Left lung (tissue), 10 donors: ENCODE measurements around the gene PTCD1. TPM values are rescaled to one million over a fixed set of nuclear protein-coding genes. Genes with fewer than 3 reads are reported as not detected.
"Not testable (repeated sequence)": the region's sequence is repeated elsewhere in the genome, so short reads cannot be mapped to it uniquely, and the experiment has no call there.

Experiments
- ATAC-seq: fragments of 200-7000 bp; cut with Tn5 transposase; one replicate; pipeline ENCODE4 v1.9.1; 2020; ENCODE audit warnings: moderate library complexity
- DNase-seq, 4 donors: peaks; one replicate each; pipeline ENCODE4 v3.0.0-alpha.2; 2013 to 2020
- H3K27ac ChIP-seq, 2 donors: fragments of 200-600 bp; sonication (generic) in 1 of 2; one replicate each; pipeline versions ENCODE4 v1.5.0 to v1.8.0; 2020 to 2021
- H3K27me3 ChIP-seq, 2 donors: fragments of 200-600 bp; sonication (generic) in 1 of 2; one replicate each; pipeline versions ENCODE4 v1.5.0 to v1.8.0; 2020 to 2021
- H3K36me3 ChIP-seq, 2 donors: fragments of 200-600 bp; sonication (generic) in 1 of 2; one replicate each; pipeline versions ENCODE4 v1.5.0 to v1.8.0; 2020 to 2021
- H3K4me1 ChIP-seq, 2 donors: fragments of 200-600 bp; one replicate each; pipeline ENCODE4 v1.8.0; 2021
- H3K4me3 ChIP-seq, 2 donors: fragments of 200-600 bp; sonication (generic) in 1 of 2; one replicate each; pipeline versions ENCODE4 v1.5.0 to v1.8.0; 2020 to 2021; ENCODE audit warnings: mild to moderate bottlenecking in 1 of 2
- H3K9me3 ChIP-seq, 2 donors: fragments of 200-600 bp; sonication (generic) in 1 of 2; one replicate each; pipeline versions ENCODE4 v1.5.0 to v1.8.0; 2020 to 2021
- CTCF ChIP-seq, 2 donors: fragments of 200-600 bp; sonication (generic) in 1 of 2; IDR thresholded peaks; one replicate each; pipeline versions ENCODE4 v1.5.0 to v1.8.0; 2021; ENCODE audit warnings: antibody characterized with exemption in 2 of 2
- intact Hi-C, 2 donors: fragments of 100-400 bp; cut with DNase I; formaldehyde crosslinking; loops; one replicate each; pipeline versions ENCODE4 v1.11.2 to v1.14.2; 2022
- polyA plus RNA-seq, 6 donors: library from polyadenylated mRNA; unstranded; fragments of 120-200 nt; gene quantifications; one replicate each; pipeline ENCODE4 v1.2.1, GENCODE V29; 2013; ENCODE audit not compliant: insufficient read length in 6 of 6
- total RNA-seq, 2 donors: library from RNA; stranded (reverse); fragmentation: NEBNext Ultra II Directional; extraction: Animal tissue kit (Norgen Biotek cat#: 25700); gene quantifications; one replicate each; pipeline ENCODE4 v1.2.1, GENCODE V29; 2021
- donor health status: DM: no; HTN: yes; CAD: no.
- donor health status: DM: no; HTN: no; CAD: no.

The PTCD1 gene
- total and polyA plus RNA-seq, 8 donors = 3.5 to 8.2 (median 7.0) TPM

GRCh38 chr7:99392046-99392445, 46.6 kb downstream of the PTCD1 start:
- ATAC-seq (no peak), DNase-seq (peak in 1 of 4 donors; percentile 49)
- intact Hi-C loops = no loop called here
- Histone ChIP-seq H3K4me3 (peak overlapping the region in 1 of 2 donors; percentile 38), H3K27ac (peak overlapping the region in 1 of 2 donors; percentile 67), H3K4me1 (peaks cover 16 to 37% of the 10 kb centered on the region in 2 donors), H3K27me3 (no peaks in the 10 kb centered on the region), H3K36me3 (peaks cover 0 to 100% of the 10 kb centered on the region in 2 donors), H3K9me3 (no peaks in the 10 kb centered on the region)
- no peak for TF ChIP-seq CTCF (IDR thresholded peaks at IDR 0.05)

DNA sequence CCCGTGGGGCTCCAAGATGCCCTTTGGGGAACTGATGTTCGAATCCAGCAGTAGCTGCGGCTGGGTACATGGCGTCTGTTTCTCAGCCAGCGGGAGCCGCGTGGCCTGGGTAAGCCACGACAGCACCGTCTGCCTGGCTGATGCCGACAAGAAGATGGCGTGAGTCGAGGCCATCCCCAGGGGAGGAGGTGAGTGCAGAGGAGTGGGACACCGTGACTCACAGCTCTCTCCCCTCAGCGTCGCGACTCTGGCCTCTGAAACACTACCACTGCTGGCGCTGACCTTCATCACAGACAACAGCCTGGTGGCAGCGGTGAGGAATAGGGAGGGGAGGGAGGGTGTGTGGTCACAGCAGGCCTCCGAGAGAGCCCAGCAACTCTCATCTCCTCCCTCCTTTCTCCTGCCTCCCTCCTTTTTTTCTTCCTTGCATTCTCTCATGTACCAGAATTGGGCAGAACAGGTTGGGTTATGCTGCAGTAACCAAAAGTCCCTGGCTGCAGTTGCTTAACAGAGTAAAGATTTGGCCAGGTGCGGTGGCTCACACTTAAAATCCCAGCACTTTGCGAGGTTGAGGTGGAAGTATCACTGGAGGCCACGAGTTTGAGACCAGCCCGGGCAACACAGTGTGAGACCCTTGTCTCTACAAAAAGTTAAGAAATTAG, 47.5 kb downstream of the PTCD1 start:
- ATAC-seq (no peak), DNase-seq (peak in 1 of 4 donors; percentile 73)
- TF ChIP-seq CTCF (IDR thresholded peaks at IDR 0.05) = no peak
- Histone ChIP-seq H3K9me3 (no peaks in the 10 kb centered on the region), H3K4me3 (no peak overlapping the region), H3K4me1 (peaks cover 16 to 38% of the 10 kb centered on the region in 2 donors), H3K27me3 (no peaks in the 10 kb centered on the region), H3K27ac (no peak overlapping the region), H3K36me3 (peaks cover 0 to 100% of the 10 kb centered on the region in 2 donors)
- intact Hi-C loops = no loop called here

- H3K36me3 ChIP-seq = peaks cover 0 to 96% of the 10 kb centered on the region in 2 donors
- H3K27me3 ChIP-seq = no peaks in the 10 kb centered on the region
- no peak overlapping the region for H3K27ac ChIP-seq
- no peaks in the 10 kb centered on the region for H3K9me3 ChIP-seq
- intact Hi-C loops = no loop called here
- H3K4me3 ChIP-seq = no peak overlapping the region
- no peak for TF ChIP-seq CTCF (IDR thresholded peaks at IDR 0.05)
- peaks cover 16 to 49% of the 10 kb centered on the region in 2 donors for H3K4me1 ChIP-seq
- DNase-seq (peak in 1 of 4 donors; percentile 74), ATAC-seq (no peak)
These were observed 48.8 kb downstream of the PTCD1 start for GRCh38 chr7:99389772-99390171.

DNA sequence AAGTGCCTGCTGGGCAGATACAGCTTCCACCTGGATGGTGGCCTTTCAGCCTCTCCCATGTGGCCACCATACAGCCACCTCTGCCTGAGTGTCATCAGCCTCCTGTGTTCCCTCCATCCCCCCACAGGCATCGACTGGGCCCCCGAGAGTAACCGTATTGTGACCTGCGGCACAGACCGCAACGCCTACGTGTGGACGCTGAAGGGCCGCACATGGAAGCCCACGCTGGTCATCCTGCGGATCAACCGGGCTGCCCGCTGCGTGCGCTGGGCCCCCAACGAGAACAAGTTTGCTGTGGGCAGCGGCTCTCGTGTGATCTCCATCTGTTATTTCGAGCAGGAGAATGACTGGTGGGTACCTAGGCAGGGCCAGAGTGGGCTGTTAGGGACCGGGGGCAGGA, 50.7 kb downstream of the PTCD1 start:
- intact Hi-C loops = no loop called here
- no peak for TF ChIP-seq CTCF (IDR thresholded peaks at IDR 0.05)
- Histone ChIP-seq H3K4me1 (peaks cover 8 to 53% of the 10 kb centered on the region in 2 donors), H3K27ac (no peak overlapping the region), H3K4me3 (no peak overlapping the region), H3K36me3 (peaks cover 0 to 79% of the 10 kb centered on the region in 2 donors), H3K9me3 (no peaks in the 10 kb centered on the region), H3K27me3 (no peaks in the 10 kb centered on the region)
- ATAC-seq (no peak), DNase-seq (peak in 1 of 4 donors; percentile 73)

- Histone ChIP-seq H3K36me3 (peaks cover 0 to 79% of the 10 kb centered on the region in 2 donors), H3K4me1 (peaks cover 2 to 52% of the 10 kb centered on the region in 2 donors)
- intact Hi-C loops, ATAC-seq, H3K27ac ChIP-seq, H3K9me3 ChIP-seq, H3K4me3 ChIP-seq, H3K27me3 ChIP-seq: not testable (repeated sequence)
- peak in 1 of 4 donors; percentile 36 for DNase-seq
These were observed 51.4 kb downstream of the PTCD1 start for GRCh38 chr7:99387239-99387635.
